ENCODE data around the gene CILP. TPM values are rescaled to one million over a fixed set of nuclear protein-coding genes. Genes with fewer than 3 reads are reported as not detected.

Gene CILP
- total RNA-seq, 1 experiment from 2014 or later, result not detected

DNA sequence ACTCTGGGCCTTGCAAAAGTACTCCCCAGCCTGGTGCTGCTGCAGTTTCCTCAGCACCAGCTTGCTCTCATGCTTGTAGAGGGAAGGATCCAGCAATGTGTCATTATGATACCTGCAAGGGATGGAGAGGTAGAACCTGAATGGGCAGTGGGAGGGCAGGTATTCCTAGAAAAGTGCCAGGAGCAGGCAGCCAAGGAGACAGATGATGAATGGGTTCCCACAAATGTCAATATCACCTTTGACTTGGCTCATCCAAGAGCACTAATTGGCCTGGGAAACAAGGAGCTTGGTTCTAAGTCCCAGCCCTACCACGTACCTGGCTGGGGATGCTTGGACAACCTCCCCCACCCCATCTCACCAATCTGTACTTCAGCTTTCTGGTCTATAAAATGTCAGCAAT is 9.4 kb downstream of the CILP start:
- ChIA-PET CTCF (no interaction called here), RAD21 (ENCODE audit: low non-redundant PET in 1 of 2, low total read pairs in 2 of 2, uncharacterized antibody in 2 of 2, unreplicated experiment in 2 of 2) (no interaction called here), POLR2A (no interaction called here)
- ATAC-seq (no peak), DNase-seq (ENCODE audit: low read depth, low spot score) (no peak)
- no peaks in the 10 kb centered on the region for H3K79me2 ChIP-seq (ENCODE audit: insufficient read depth, low read length)
- H3K4me3 ChIP-seq (replicated peaks in 1 of 2; ENCODE audit: low read depth in 1 of 2, low read length in 2 of 2), result no peak overlapping the region
- H3K9me3 ChIP-seq (ENCODE audit: control insufficient read depth in 1 of 2, insufficient read depth in 1 of 2, low read depth in 1 of 2, low read length in 2 of 2), result no peaks in the 10 kb centered on the region
- no peak overlapping the region for H3K4me2 ChIP-seq (ENCODE audit: low read length)
- H2AFZ ChIP-seq (ENCODE audit: low read depth, low read length, poor library complexity, severe bottlenecking), result no peak overlapping the region
- no peaks in the 10 kb centered on the region for H3K27me3 ChIP-seq (ENCODE audit: insufficient read depth, low read length)
- H3K9me2 ChIP-seq (ENCODE audit: insufficient read depth), result no peaks in the 10 kb centered on the region
- BruUV-seq (replicated peaks), result no TSS peak
- no peak overlapping the region for H3K9ac ChIP-seq (ENCODE audit: low read length)
- TF ChIP-seq, protein P1, sequence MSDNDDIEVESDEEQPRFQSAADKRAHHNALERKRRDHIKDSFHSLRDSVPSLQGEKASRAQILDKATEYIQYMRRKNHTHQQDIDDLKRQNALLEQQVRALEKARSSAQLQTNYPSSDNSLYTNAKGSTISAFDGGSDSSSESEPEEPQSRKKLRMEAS (IDR thresholded peaks at IDR 0.05), result no peak
- no peak for TF ChIP-seq CEBPB (IDR thresholded peaks at IDR 0.05; ENCODE audit: low read depth)
- TF ChIP-seq, protein P2, sequence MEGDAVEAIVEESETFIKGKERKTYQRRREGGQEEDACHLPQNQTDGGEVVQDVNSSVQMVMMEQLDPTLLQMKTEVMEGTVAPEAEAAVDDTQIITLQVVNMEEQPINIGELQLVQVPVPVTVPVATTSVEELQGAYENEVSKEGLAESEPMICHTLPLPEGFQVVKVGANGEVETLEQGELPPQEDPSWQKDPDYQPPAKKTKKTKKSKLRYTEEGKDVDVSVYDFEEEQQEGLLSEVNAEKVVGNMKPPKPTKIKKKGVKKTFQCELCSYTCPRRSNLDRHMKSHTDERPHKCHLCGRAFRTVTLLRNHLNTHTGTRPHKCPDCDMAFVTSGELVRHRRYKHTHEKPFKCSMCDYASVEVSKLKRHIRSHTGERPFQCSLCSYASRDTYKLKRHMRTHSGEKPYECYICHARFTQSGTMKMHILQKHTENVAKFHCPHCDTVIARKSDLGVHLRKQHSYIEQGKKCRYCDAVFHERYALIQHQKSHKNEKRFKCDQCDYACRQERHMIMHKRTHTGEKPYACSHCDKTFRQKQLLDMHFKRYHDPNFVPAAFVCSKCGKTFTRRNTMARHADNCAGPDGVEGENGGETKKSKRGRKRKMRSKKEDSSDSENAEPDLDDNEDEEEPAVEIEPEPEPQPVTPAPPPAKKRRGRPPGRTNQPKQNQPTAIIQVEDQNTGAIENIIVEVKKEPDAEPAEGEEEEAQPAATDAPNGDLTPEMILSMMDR (IDR thresholded peaks at IDR 0.05 in 2 of 3, conservative IDR thresholded peaks at IDR 0.05 in 1 of 3; ENCODE audit: borderline replicate concordance in 1 of 3, insufficient read depth in 1 of 3, low read depth in 2 of 3, low read length in 2 of 3), result no peak
- TF ChIP-seq YY1 (IDR thresholded peaks at IDR 0.05; ENCODE audit: extremely low read depth, insufficient replicate concordance, low read depth, low read length), result no peak
- TF ChIP-seq TCF7L2 (IDR thresholded peaks at IDR 0.05; ENCODE audit: borderline replicate concordance, extremely low read depth, insufficient read depth, insufficient read length), result no peak
- TF ChIP-seq ZNF274 (IDR thresholded peaks at IDR 0.05; ENCODE audit: low read depth, low read length), result no peak
- TF ChIP-seq, protein P3, sequence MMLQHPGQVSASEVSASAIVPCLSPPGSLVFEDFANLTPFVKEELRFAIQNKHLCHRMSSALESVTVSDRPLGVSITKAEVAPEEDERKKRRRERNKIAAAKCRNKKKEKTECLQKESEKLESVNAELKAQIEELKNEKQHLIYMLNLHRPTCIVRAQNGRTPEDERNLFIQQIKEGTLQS (IDR thresholded peaks at IDR 0.05), result no peak
- no peak for TF ChIP-seq ELF1 (IDR thresholded peaks at IDR 0.05; ENCODE audit: borderline replicate concordance, low read depth)
- TF ChIP-seq, protein P4, sequence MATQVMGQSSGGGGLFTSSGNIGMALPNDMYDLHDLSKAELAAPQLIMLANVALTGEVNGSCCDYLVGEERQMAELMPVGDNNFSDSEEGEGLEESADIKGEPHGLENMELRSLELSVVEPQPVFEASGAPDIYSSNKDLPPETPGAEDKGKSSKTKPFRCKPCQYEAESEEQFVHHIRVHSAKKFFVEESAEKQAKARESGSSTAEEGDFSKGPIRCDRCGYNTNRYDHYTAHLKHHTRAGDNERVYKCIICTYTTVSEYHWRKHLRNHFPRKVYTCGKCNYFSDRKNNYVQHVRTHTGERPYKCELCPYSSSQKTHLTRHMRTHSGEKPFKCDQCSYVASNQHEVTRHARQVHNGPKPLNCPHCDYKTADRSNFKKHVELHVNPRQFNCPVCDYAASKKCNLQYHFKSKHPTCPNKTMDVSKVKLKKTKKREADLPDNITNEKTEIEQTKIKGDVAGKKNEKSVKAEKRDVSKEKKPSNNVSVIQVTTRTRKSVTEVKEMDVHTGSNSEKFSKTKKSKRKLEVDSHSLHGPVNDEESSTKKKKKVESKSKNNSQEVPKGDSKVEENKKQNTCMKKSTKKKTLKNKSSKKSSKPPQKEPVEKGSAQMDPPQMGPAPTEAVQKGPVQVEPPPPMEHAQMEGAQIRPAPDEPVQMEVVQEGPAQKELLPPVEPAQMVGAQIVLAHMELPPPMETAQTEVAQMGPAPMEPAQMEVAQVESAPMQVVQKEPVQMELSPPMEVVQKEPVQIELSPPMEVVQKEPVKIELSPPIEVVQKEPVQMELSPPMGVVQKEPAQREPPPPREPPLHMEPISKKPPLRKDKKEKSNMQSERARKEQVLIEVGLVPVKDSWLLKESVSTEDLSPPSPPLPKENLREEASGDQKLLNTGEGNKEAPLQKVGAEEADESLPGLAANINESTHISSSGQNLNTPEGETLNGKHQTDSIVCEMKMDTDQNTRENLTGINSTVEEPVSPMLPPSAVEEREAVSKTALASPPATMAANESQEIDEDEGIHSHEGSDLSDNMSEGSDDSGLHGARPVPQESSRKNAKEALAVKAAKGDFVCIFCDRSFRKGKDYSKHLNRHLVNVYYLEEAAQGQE (IDR thresholded peaks at IDR 0.05; ENCODE audit: low read depth), result no peak
- TF ChIP-seq POLR2AphosphoS5 (IDR thresholded peaks at IDR 0.05; ENCODE audit: low read depth, low read length), result no peak
- no peak for TF ChIP-seq SP1 (IDR thresholded peaks at IDR 0.05; ENCODE audit: low read depth)
- no peak for TF ChIP-seq EGR1 (IDR thresholded peaks at IDR 0.05; ENCODE audit: low read depth)
- TF ChIP-seq, protein P5, sequence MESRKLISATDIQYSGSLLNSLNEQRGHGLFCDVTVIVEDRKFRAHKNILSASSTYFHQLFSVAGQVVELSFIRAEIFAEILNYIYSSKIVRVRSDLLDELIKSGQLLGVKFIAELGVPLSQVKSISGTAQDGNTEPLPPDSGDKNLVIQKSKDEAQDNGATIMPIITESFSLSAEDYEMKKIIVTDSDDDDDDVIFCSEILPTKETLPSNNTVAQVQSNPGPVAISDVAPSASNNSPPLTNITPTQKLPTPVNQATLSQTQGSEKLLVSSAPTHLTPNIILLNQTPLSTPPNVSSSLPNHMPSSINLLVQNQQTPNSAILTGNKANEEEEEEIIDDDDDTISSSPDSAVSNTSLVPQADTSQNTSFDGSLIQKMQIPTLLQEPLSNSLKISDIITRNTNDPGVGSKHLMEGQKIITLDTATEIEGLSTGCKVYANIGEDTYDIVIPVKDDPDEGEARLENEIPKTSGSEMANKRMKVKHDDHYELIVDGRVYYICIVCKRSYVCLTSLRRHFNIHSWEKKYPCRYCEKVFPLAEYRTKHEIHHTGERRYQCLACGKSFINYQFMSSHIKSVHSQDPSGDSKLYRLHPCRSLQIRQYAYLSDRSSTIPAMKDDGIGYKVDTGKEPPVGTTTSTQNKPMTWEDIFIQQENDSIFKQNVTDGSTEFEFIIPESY (IDR thresholded peaks at IDR 0.05; ENCODE audit: extremely low read depth, insufficient replicate concordance, low read length), result no peak
- no peak for TF ChIP-seq FOSL1 (IDR thresholded peaks at IDR 0.05; ENCODE audit: low read depth)
- TF ChIP-seq CBX3 (IDR thresholded peaks at IDR 0.05; ENCODE audit: low read depth), result no peak
- TF ChIP-seq ZFX (IDR thresholded peaks at IDR 0.05), result no peak
- no peak for TF ChIP-seq POLR2A (IDR thresholded peaks at IDR 0.05; ENCODE audit: borderline replicate concordance, extremely low read depth, insufficient read depth, insufficient read length)
- no peak for TF ChIP-seq JUND (IDR thresholded peaks at IDR 0.05)
- no peaks in the 10 kb centered on the region for H3K36me3 ChIP-seq (ENCODE audit: control insufficient read depth in 1 of 2, insufficient read depth in 2 of 2, low read length in 2 of 2)
- H3K4me1 ChIP-seq (ENCODE audit: control insufficient read depth in 1 of 2, insufficient read depth in 2 of 2, low read length in 2 of 2), result peaks cover 0 to 4% of the 10 kb centered on the region in 2 experiments; a peak in 1 of 4 replicates
- H4K20me1 ChIP-seq (ENCODE audit: insufficient read depth), result no peaks in the 10 kb centered on the region
- no peak overlapping the region for H3K27ac ChIP-seq (ENCODE audit: low read depth, low read length)
- intact Hi-C loops (cut with micrococcal nuclease), result no loop called here
